Right atrium auricular region (tissue), 2 donors: ENCODE data around the gene IFNL1. TPM values are rescaled to one million over a fixed set of nuclear protein-coding genes. Genes with fewer than 3 reads are reported as not detected.

ENCODE experiments used
- DNase-seq: peaks from one replicate; pipeline ENCODE4 v3.0.0-alpha.2; 2019; ENCODE audit warnings: low spot score
- H3K27ac ChIP-seq, 2 donors: fragments of 200-600 bp; sonication (generic); 1 replicate in 1 of 2; 2 replicates in 1 of 2; pipeline ENCODE4 v1.5.1; 2016 to 2019
- H3K27me3 ChIP-seq, 2 donors: fragments of 200-600 bp; sonication (generic); one replicate each; pipeline versions ENCODE4 v1.5.1 to v1.6.0; 2017 to 2019
- H3K36me3 ChIP-seq: fragments of 200-600 bp; sonication (generic); one replicate; pipeline ENCODE4 v1.5.1; 2016
- H3K4me1 ChIP-seq, 2 donors: fragments of 200-600 bp; sonication (generic); one replicate each; pipeline versions ENCODE4 v1.5.1 to v1.6.0; 2017 to 2019
- H3K4me3 ChIP-seq, 2 donors: fragments of 200-600 bp; sonication (generic); 1 replicate in 1 of 2; 2 replicates in 1 of 2; pipeline ENCODE4 v1.5.1; 2017 to 2019; ENCODE audit warnings: mild to moderate bottlenecking in 1 of 2, moderate library complexity in 1 of 2
- H3K9me3 ChIP-seq, 2 donors: fragments of 200-600 bp; sonication (generic); one replicate each; pipeline ENCODE4 v1.5.1; 2019
- CTCF ChIP-seq, 2 donors: fragments of 200-600 bp; sonication (generic); IDR thresholded peaks; one replicate each; pipeline ENCODE4 v1.5.1; 2019; ENCODE audit warnings: antibody characterized with exemption in 2 of 2
- total RNA-seq, 2 donors: library from RNA; depleted of rRNA; stranded (reverse); fragments of >200 nt; gene quantifications; one replicate each; pipeline ENCODE4 v1.1.0, GENCODE V29; 2016

IFNL1 gene
- total RNA-seq, 2 donors from 2014 or later: not detected

- no peaks in the 10 kb centered on the region for H3K36me3 ChIP-seq
- H3K9me3 ChIP-seq: no peaks in the 10 kb centered on the region
- no peak overlapping the region for H3K27ac ChIP-seq
- TF ChIP-seq CTCF (IDR thresholded peaks at IDR 0.05): no peak
- DNase-seq: no peak
- peaks cover 4 to 14% of the 10 kb centered on the region in 2 donors for H3K27me3 ChIP-seq
- H3K4me3 ChIP-seq: no peak overlapping the region
- H3K4me1 ChIP-seq: peaks cover 0 to 12% of the 10 kb centered on the region in 2 donors
Measured at GRCh38 chr19:39251846-39252245, 44.4 kb upstream of the IFNL1 start.

GRCh38 chr19:39252458-39252857, 43.7 kb upstream of the IFNL1 start:
- peaks cover 4 to 13% of the 10 kb centered on the region in 2 donors for H3K27me3 ChIP-seq
- no peaks in the 10 kb centered on the region for H3K9me3 ChIP-seq
- no peak overlapping the region for H3K4me3 ChIP-seq
- H3K36me3 ChIP-seq: no peaks in the 10 kb centered on the region
- H3K27ac ChIP-seq: no peak overlapping the region
- H3K4me1 ChIP-seq: peaks cover 0 to 7% of the 10 kb centered on the region in 2 donors
- no peak for DNase-seq
- no peak for TF ChIP-seq CTCF (IDR thresholded peaks at IDR 0.05)

DNA sequence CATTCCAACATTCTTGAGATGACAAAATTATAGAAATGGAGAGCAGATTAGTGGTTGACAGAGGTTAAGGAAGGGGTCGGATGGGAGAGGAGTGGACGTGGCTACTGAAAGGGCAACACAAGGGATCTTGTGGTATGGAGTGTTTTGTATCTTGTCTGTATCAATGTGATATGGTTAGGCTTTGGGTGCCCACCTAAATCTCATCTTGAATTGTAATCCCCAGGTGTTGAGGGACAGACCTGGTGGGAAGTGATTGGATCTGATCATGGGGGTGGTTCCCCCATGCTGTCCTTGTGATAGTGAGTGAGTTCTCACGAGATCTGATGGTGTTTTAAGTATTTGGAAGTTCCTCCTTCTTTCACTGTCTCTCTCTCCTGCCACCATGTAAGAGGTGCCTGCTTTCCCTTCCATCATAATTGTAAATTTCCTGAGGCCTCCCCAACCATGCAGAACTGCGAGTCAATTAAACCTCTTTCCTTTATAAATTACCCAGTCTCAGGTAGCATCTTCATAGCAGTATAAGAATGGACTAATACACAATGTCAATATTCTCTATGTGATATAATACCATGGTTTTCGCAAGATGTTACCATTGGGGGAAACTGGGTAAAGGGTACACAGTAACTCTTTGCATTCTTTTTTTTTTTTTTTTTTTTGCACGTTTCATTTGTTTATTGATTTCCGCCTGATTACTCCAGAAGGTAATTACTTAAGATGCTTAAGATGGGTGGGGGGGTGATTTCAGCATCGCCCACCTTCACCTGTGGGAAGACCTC, 42.6 kb upstream of the IFNL1 start:
- H3K27ac ChIP-seq: no peak overlapping the region
- H3K27me3 ChIP-seq: peaks cover 0 to 2% of the 10 kb centered on the region in 2 donors
- no peaks in the 10 kb centered on the region for H3K4me1 ChIP-seq
- H3K4me3 ChIP-seq: no peak overlapping the region
- no peak for TF ChIP-seq CTCF (IDR thresholded peaks at IDR 0.05)
- H3K36me3 ChIP-seq: no peaks in the 10 kb centered on the region
- no peak for DNase-seq
- no peaks in the 10 kb centered on the region for H3K9me3 ChIP-seq

GRCh38 chr19:39254531-39255345, 41.5 kb upstream of the IFNL1 start:
- Histone ChIP-seq H3K27ac (no peak overlapping the region), H3K36me3 (no peaks in the 10 kb centered on the region), H3K4me3 (no peak overlapping the region), H3K9me3 (no peaks in the 10 kb centered on the region), H3K27me3 (no peaks in the 10 kb centered on the region), H3K4me1 (no peaks in the 10 kb centered on the region)
- DNase-seq: no peak
- TF ChIP-seq CTCF (IDR thresholded peaks at IDR 0.05): no peak

- H3K36me3 ChIP-seq: no peaks in the 10 kb centered on the region
- no peaks in the 10 kb centered on the region for H3K9me3 ChIP-seq
- no peak overlapping the region for H3K27ac ChIP-seq
- TF ChIP-seq CTCF (IDR thresholded peaks at IDR 0.05): no peak
- no peak overlapping the region for H3K4me3 ChIP-seq
- no peaks in the 10 kb centered on the region for H3K4me1 ChIP-seq
- H3K27me3 ChIP-seq: no peaks in the 10 kb centered on the region
- DNase-seq: no peak
Measured at GRCh38 chr19:39257227-39257626, 39.0 kb upstream of the IFNL1 start.
